ENCODE measurements around the gene SND1. TPM values are rescaled to one million over a fixed set of nuclear protein-coding genes. Genes with fewer than 3 reads are reported as not detected.
"Not testable (repeated sequence)": the region's sequence is repeated elsewhere in the genome, so short reads cannot be mapped to it uniquely, and the experiment has no call there.

SND1 gene
- total RNA-seq, 4 donors from 2014 or later: 62.0 to 89.4 (median 82.1) TPM

- intact Hi-C loops (cut with DNase I; ENCODE audit: low total_unique reads): no loop called here
- TF ChIP-seq CTCF (IDR thresholded peaks at IDR 0.05): no peak
- TF ChIP-seq POLR2A (IDR thresholded peaks at IDR 0.05): no peak
Observed at GRCh38 chr7:127832592-127832991, 180.6 kb downstream of the SND1 start.

GRCh38 chr7:127833641-127834040 is 181.6 kb downstream of the SND1 start:
- no peak overlapping the region for H3K4me3 ChIP-seq (ENCODE audit: low read depth, poor library complexity, severe bottlenecking)
- 85 to 90% methylated on average over 1 of the region's 1 CpG for WGBS, 2 donors
- TF ChIP-seq POLR2A (IDR thresholded peaks at IDR 0.05): no peak
- TF ChIP-seq CTCF (IDR thresholded peaks at IDR 0.05): no peak
- DNase-seq (ENCODE audit: low spot score in 2 of 2): no peak
- intact Hi-C loops (cut with DNase I; ENCODE audit: low total_unique reads): no loop called here

More at GRCh38 chr7:127832592-127832991, 180.6 kb downstream of the SND1 start:
- 93 to 96% methylated on average over 7 of the region's 7 CpGs for WGBS, 2 donors
- no peak overlapping the region for H3K4me3 ChIP-seq (ENCODE audit: low read depth, poor library complexity, severe bottlenecking)
- no peak for DNase-seq (ENCODE audit: low spot score in 2 of 2)

GRCh38 chr7:127835679-127836078 is 183.7 kb downstream of the SND1 start:
- DNase-seq (ENCODE audit: low spot score in 2 of 2): no peak
- no peak overlapping the region for H3K4me3 ChIP-seq (ENCODE audit: low read depth, poor library complexity, severe bottlenecking)
- intact Hi-C loops (cut with DNase I; ENCODE audit: low total_unique reads): no loop called here
- TF ChIP-seq CTCF (IDR thresholded peaks at IDR 0.05): no peak
- no peak for TF ChIP-seq POLR2A (IDR thresholded peaks at IDR 0.05)
- WGBS, 2 donors: 95 to 96% methylated on average over 4 of the region's 4 CpGs

- intact Hi-C loops (cut with DNase I; ENCODE audit: low total_unique reads); H3K4me3 ChIP-seq (ENCODE audit: low read depth, poor library complexity, severe bottlenecking); DNase-seq (ENCODE audit: low spot score in 2 of 2): not testable (repeated sequence)
- WGBS, 2 donors: 95% methylated on average over 7 of the region's 7 CpGs
Observed at GRCh38 chr7:127837816-127838410, 185.9 kb downstream of the SND1 start.

GRCh38 chr7:127838816-127839415 is 186.9 kb downstream of the SND1 start:
- no peak for TF ChIP-seq POLR2A (IDR thresholded peaks at IDR 0.05)
- no peak overlapping the region for H3K4me3 ChIP-seq (ENCODE audit: low read depth, poor library complexity, severe bottlenecking)
- no peak for DNase-seq (ENCODE audit: low spot score in 2 of 2)
- intact Hi-C loops (cut with DNase I; ENCODE audit: low total_unique reads): no loop called here
- 90 to 95% methylated on average over 10 of the region's 10 CpGs for WGBS, 2 donors

GRCh38 chr7:127840226-127840951 is 188.4 kb downstream of the SND1 start:
- DNase-seq (ENCODE audit: low spot score in 2 of 2): no peak
- intact Hi-C loops (cut with DNase I; ENCODE audit: low total_unique reads): no loop called here
- TF ChIP-seq CTCF (IDR thresholded peaks at IDR 0.05) (no peak), POLR2A (IDR thresholded peaks at IDR 0.05) (no peak)
- H3K4me3 ChIP-seq (ENCODE audit: low read depth, poor library complexity, severe bottlenecking): no peak overlapping the region
- WGBS, 2 donors: 94% methylated on average over 6 of the region's 6 CpGs
